HCT116 (cell line): ENCODE measurements around the gene AADACL4. TPM values are rescaled to one million over a fixed set of nuclear protein-coding genes. Genes with fewer than 3 reads are reported as not detected.

ENCODE experiments used
- ATAC-seq: fragments of 200-7000 bp; cut with Tn5 transposase; 2 replicates; pipeline ENCODE4 v1.9.1; 2020; ENCODE audit warnings: mild to moderate bottlenecking, moderate library complexity
- BruUV-seq: library from RNA; stranded (reverse); fragments of 400-500 nt; replicated peaks from 2 replicates; lab custom pipeline; 2021; lab: Mats Ljungman, UMichigan
- CTCF ChIA-PET: fragments of 300-600 bp; sonication (Branson Sonifier 250); formaldehyde crosslinking; loops from one replicate; lab custom pipeline; 2021; ENCODE audit warnings: antibody characterized with exemption; lab: Charles Lee
- POLR2A ChIA-PET: fragments of 300-600, 350-600 bp; sonication (Branson Sonifier 250); formaldehyde crosslinking; loops from one replicate; lab custom pipeline; 2021; ENCODE audit warnings: antibody characterized with exemption; lab: Charles Lee
- RAD21 ChIA-PET, 2 experiments: fragments of 300-600 bp; sonication (Branson Sonifier 250); formaldehyde crosslinking; loops; one replicate each; lab custom pipeline; 2023; ENCODE audit warnings: low total read pairs in 2 of 2; ENCODE audit not compliant: uncharacterized antibody in 2 of 2, unreplicated experiment in 2 of 2, low non-redundant PET in 1 of 2; lab: Charles Lee
- DNase-seq: peaks from one replicate; pipeline ENCODE4 v3.0.0-alpha.2; 2010; ENCODE audit warnings: low read depth, low spot score
- H2AFZ ChIP-seq: fragments of 200-600 bp; shearing (Covaris generic), sonication (generic); 2 replicates; pipeline ENCODE4 v1.6.1; 2017; ENCODE audit warnings: low read depth, mixed run types, mixed read lengths, antibody characterized with exemption, low read length; ENCODE audit not compliant: poor library complexity, severe bottlenecking
- H3K27ac ChIP-seq: 2 replicates; pipeline ENCODE4 v1.5.1; 2012; ENCODE audit warnings: low read depth, low read length
- H3K27me3 ChIP-seq: fragments of 200-600 bp; sonication (generic); 2 replicates; pipeline ENCODE4 v1.6.1; 2016; ENCODE audit warnings: mixed run types, low read length, mixed read lengths; ENCODE audit not compliant: insufficient read depth
- H3K36me3 ChIP-seq, 2 experiments: fragments of 200-500 bp in 1 of 2; fragments of 200-600 bp in 1 of 2; sonication (Bioruptor generic) in 1 of 2; sonication (generic) in 1 of 2; 2 replicates each; pipeline versions ENCODE4 v1.5.1 to v1.6.1; 2014 to 2016; ENCODE audit warnings: low read length in 2 of 2, inconsistent platforms in 1 of 2, mixed read lengths in 1 of 2, mixed run types in 1 of 2; ENCODE audit not compliant: insufficient read depth in 2 of 2, control insufficient read depth in 1 of 2
- H3K4me1 ChIP-seq, 2 experiments: fragments of 200-600 bp in 1 of 2; sonication (generic) in 1 of 2; 2 replicates each; pipeline versions ENCODE4 v1.5.1 to v1.6.1; 2012 to 2017; ENCODE audit warnings: low read length in 2 of 2, inconsistent platforms in 1 of 2, mild to moderate bottlenecking in 1 of 2, mixed read lengths in 1 of 2, mixed run types in 1 of 2, moderate library complexity in 1 of 2; ENCODE audit not compliant: insufficient read depth in 2 of 2, control insufficient read depth in 1 of 2
- H3K4me2 ChIP-seq: fragments of 200-600 bp; sonication (generic); 2 replicates; pipeline ENCODE4 v1.6.1; 2017; ENCODE audit warnings: mixed run types, low read length, mixed read lengths
- H3K4me3 ChIP-seq, 2 experiments: fragments of 200-600 bp in 1 of 2; sonication (generic) in 1 of 2; replicated peaks in 1 of 2; 2 replicates each; pipeline ENCODE4 v1.5.1; 2011 to 2016; ENCODE audit warnings: low read length in 2 of 2, control low read depth in 1 of 2, low read depth in 1 of 2, mild to moderate bottlenecking in 1 of 2, mixed read lengths in 1 of 2, mixed run types in 1 of 2
- H3K79me2 ChIP-seq: fragments of 200-600 bp; sonication (generic); 2 replicates; pipeline ENCODE4 v1.6.1; 2017; ENCODE audit warnings: mild to moderate bottlenecking, mixed run types, low read length, moderate library complexity, mixed read lengths; ENCODE audit not compliant: insufficient read depth
- H3K9ac ChIP-seq: fragments of 200-600 bp; sonication (generic); 2 replicates; pipeline ENCODE4 v1.6.1; 2016; ENCODE audit warnings: low read length, mixed read lengths
- H3K9me2 ChIP-seq: fragments of 200-600 bp; sonication (generic), shearing (Covaris generic); 2 replicates; pipeline ENCODE4 v1.6.1; 2017; ENCODE audit warnings: mixed run types, mild to moderate bottlenecking, moderate library complexity; ENCODE audit not compliant: insufficient read depth
- H3K9me3 ChIP-seq, 2 experiments: fragments of 200-500 bp in 1 of 2; fragments of 200-600 bp in 1 of 2; sonication (Bioruptor generic) in 1 of 2; sonication (generic) in 1 of 2; 2 replicates each; pipeline ENCODE4 v1.6.1; 2014 to 2017; ENCODE audit warnings: low read length in 2 of 2, mixed read lengths in 2 of 2, inconsistent platforms in 1 of 2, low read depth in 1 of 2, mild to moderate bottlenecking in 1 of 2, mixed run types in 1 of 2, moderate library complexity in 1 of 2; ENCODE audit not compliant: control insufficient read depth in 1 of 2, insufficient read depth in 1 of 2
- H4K20me1 ChIP-seq: fragments of 200-600 bp; sonication (generic), shearing (Covaris generic); 2 replicates; pipeline ENCODE4 v1.6.1; 2017; ENCODE audit warnings: mixed run types, mild to moderate bottlenecking, moderate library complexity; ENCODE audit not compliant: insufficient read depth
- ATF3 ChIP-seq: IDR thresholded peaks from 2 replicates; pipeline ENCODE4 v1.6.1; 2012
- CBX3 ChIP-seq: IDR thresholded peaks from 2 replicates; pipeline ENCODE4 v1.6.1; 2012; ENCODE audit warnings: low read depth
- CEBPB ChIP-seq: IDR thresholded peaks from 2 replicates; pipeline ENCODE4 v1.6.1; 2012; ENCODE audit warnings: low read depth
- EGR1 ChIP-seq: IDR thresholded peaks from 2 replicates; pipeline ENCODE4 v1.6.1; 2012; ENCODE audit warnings: low read depth
- ELF1 ChIP-seq: IDR thresholded peaks from 2 replicates; pipeline ENCODE4 v1.6.1; 2012; ENCODE audit warnings: low read depth, borderline replicate concordance
- EZH2 ChIP-seq: fragments of 200-600 bp; sonication (generic); IDR thresholded peaks from 2 replicates; pipeline ENCODE4 v1.6.1; 2017; ENCODE audit warnings: antibody characterized with exemption, mixed run types
- EZH2phosphoT487 ChIP-seq: fragments of 200-600 bp; IDR thresholded peaks from 2 replicates; pipeline ENCODE4 v1.6.1; 2018; ENCODE audit warnings: antibody characterized with exemption, borderline replicate concordance
- JUND ChIP-seq: IDR thresholded peaks from 2 replicates; pipeline ENCODE4 v1.6.1; 2012
- POLR2A ChIP-seq: IDR thresholded peaks from 2 replicates; pipeline ENCODE4 v1.7.0; 2011; ENCODE audit warnings: borderline replicate concordance; ENCODE audit not compliant: insufficient read depth, insufficient read length; ENCODE audit errors: extremely low read depth
- REST ChIP-seq: IDR thresholded peaks from 2 replicates; pipeline ENCODE4 v1.6.1; 2012; ENCODE audit warnings: low read depth
- SIN3A ChIP-seq: IDR thresholded peaks from 2 replicates; pipeline ENCODE4 v1.6.1; 2012; ENCODE audit warnings: low read depth
- SP1 ChIP-seq: IDR thresholded peaks from 2 replicates; pipeline ENCODE4 v1.6.1; 2012; ENCODE audit warnings: low read depth
- SRF ChIP-seq: IDR thresholded peaks from 2 replicates; pipeline ENCODE4 v1.6.1; 2012; ENCODE audit warnings: low read depth
- YY1 ChIP-seq: IDR thresholded peaks from 2 replicates; pipeline ENCODE4 v1.6.1; 2011; ENCODE audit warnings: low read length, low read depth, moderate library complexity, mild to moderate bottlenecking; ENCODE audit not compliant: insufficient replicate concordance; ENCODE audit errors: extremely low read depth
- ZFX ChIP-seq: fragments of 450-650 bp; IDR thresholded peaks from 2 replicates; pipeline ENCODE4 v1.6.1; 2017
- ZNF274 ChIP-seq: fragments of 200-500 bp; sonication (Bioruptor generic); IDR thresholded peaks from 2 replicates; pipeline ENCODE4 v1.6.1; 2014; ENCODE audit warnings: mild to moderate bottlenecking, low read depth, low read length, inconsistent platforms
- intact Hi-C: fragments of 100-400 bp; cut with micrococcal nuclease; formaldehyde crosslinking; loops from 2 replicates; pipeline ENCODE4 v1.10.0; 2022
- total RNA-seq: library from RNA; stranded (reverse); gene quantifications from one replicate; pipeline ENCODE4 v1.2.1, GENCODE V29; 2021; ENCODE audit not compliant: unreplicated experiment
- TF ChIP-seq, protein P1 (sequence below): IDR thresholded peaks from 2 replicates; pipeline ENCODE4 v1.6.1; 2011; ENCODE audit warnings: mild to moderate bottlenecking, low read length, moderate library complexity; ENCODE audit not compliant: insufficient replicate concordance; ENCODE audit errors: extremely low read depth
- TF ChIP-seq, protein P2 (sequence below), 3 experiments: fragments of 200-600 bp in 1 of 3; sonication (generic) in 1 of 3; IDR thresholded peaks in 2 of 3; conservative IDR thresholded peaks in 1 of 3; 2 replicates each; pipeline ENCODE4 v1.5.1; 2012 to 2017; ENCODE audit warnings: low read depth in 2 of 3, low read length in 2 of 3, antibody characterized with exemption in 1 of 3, borderline replicate concordance in 1 of 3, control low read depth in 1 of 3, mild to moderate bottlenecking in 1 of 3, mixed read lengths in 1 of 3, mixed run types in 1 of 3, moderate library complexity in 1 of 3; ENCODE audit not compliant: insufficient read depth in 1 of 3
- TF ChIP-seq, protein P3 (sequence below): IDR thresholded peaks from 2 replicates; pipeline ENCODE4 v1.6.1; 2012

Gene AADACL4
- total RNA-seq, 1 experiment from 2014 or later: not detected

GRCh38 chr1:12654004-12654567 lies 10.2 kb downstream of the AADACL4 start:
- POLR2A ChIA-PET: no interaction called here
- H3K9me2 ChIP-seq: no peaks in the 10 kb centered on the region
- intact Hi-C loops: loop anchor here (10.0 kb wide), 1 partner anchor 529 kb away; no protein-coding TSS in a partner anchor
- no peaks in the 10 kb centered on the region for H3K9me3 ChIP-seq
- H3K4me1 ChIP-seq: peaks cover 0 to 6% of the 10 kb centered on the region in 2 experiments; a peak in 1 of 4 replicates
- H3K4me2 ChIP-seq: no peak overlapping the region
- no peaks in the 10 kb centered on the region for H3K27me3 ChIP-seq
- H3K36me3 ChIP-seq: no peaks in the 10 kb centered on the region
- H3K27ac ChIP-seq: no peak overlapping the region
- RAD21 ChIA-PET: no interaction called here
- DNase-seq (no peak), ATAC-seq (no peak; the same call in 1 of the 2 replicates)
- BruUV-seq: no TSS peak
- no peak overlapping the region for H3K4me3 ChIP-seq
- CTCF ChIA-PET: no interaction called here
- TF ChIP-seq, protein P1, sequence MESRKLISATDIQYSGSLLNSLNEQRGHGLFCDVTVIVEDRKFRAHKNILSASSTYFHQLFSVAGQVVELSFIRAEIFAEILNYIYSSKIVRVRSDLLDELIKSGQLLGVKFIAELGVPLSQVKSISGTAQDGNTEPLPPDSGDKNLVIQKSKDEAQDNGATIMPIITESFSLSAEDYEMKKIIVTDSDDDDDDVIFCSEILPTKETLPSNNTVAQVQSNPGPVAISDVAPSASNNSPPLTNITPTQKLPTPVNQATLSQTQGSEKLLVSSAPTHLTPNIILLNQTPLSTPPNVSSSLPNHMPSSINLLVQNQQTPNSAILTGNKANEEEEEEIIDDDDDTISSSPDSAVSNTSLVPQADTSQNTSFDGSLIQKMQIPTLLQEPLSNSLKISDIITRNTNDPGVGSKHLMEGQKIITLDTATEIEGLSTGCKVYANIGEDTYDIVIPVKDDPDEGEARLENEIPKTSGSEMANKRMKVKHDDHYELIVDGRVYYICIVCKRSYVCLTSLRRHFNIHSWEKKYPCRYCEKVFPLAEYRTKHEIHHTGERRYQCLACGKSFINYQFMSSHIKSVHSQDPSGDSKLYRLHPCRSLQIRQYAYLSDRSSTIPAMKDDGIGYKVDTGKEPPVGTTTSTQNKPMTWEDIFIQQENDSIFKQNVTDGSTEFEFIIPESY: no peak
- TF ChIP-seq, protein P2, sequence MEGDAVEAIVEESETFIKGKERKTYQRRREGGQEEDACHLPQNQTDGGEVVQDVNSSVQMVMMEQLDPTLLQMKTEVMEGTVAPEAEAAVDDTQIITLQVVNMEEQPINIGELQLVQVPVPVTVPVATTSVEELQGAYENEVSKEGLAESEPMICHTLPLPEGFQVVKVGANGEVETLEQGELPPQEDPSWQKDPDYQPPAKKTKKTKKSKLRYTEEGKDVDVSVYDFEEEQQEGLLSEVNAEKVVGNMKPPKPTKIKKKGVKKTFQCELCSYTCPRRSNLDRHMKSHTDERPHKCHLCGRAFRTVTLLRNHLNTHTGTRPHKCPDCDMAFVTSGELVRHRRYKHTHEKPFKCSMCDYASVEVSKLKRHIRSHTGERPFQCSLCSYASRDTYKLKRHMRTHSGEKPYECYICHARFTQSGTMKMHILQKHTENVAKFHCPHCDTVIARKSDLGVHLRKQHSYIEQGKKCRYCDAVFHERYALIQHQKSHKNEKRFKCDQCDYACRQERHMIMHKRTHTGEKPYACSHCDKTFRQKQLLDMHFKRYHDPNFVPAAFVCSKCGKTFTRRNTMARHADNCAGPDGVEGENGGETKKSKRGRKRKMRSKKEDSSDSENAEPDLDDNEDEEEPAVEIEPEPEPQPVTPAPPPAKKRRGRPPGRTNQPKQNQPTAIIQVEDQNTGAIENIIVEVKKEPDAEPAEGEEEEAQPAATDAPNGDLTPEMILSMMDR (IDR thresholded peaks at IDR 0.05 in 2 of 3, conservative IDR thresholded peaks at IDR 0.05 in 1 of 3; ENCODE audit: borderline replicate concordance in 1 of 3, insufficient read depth in 1 of 3, low read depth in 2 of 3, low read length in 2 of 3): no peak
- TF ChIP-seq SIN3A: no peak
- TF ChIP-seq CBX3: no peak
- TF ChIP-seq SP1: no peak
- no peak for TF ChIP-seq REST
- TF ChIP-seq ELF1: no peak
- no peak for TF ChIP-seq CEBPB
- TF ChIP-seq ZFX: no peak
- TF ChIP-seq JUND: no peak
- TF ChIP-seq EZH2: no peak
- TF ChIP-seq ZNF274: no peak
- no peak for TF ChIP-seq ATF3
- TF ChIP-seq YY1: no peak
- TF ChIP-seq SRF: no peak
- no peak for TF ChIP-seq EGR1
- TF ChIP-seq POLR2A: no peak
- no peak for TF ChIP-seq EZH2phosphoT487
- TF ChIP-seq, protein P3, sequence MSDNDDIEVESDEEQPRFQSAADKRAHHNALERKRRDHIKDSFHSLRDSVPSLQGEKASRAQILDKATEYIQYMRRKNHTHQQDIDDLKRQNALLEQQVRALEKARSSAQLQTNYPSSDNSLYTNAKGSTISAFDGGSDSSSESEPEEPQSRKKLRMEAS: no peak
- H4K20me1 ChIP-seq: no peaks in the 10 kb centered on the region
- no peak overlapping the region for H3K9ac ChIP-seq
- H3K79me2 ChIP-seq: no peaks in the 10 kb centered on the region
- no peak overlapping the region for H2AFZ ChIP-seq
